ENCODE measurements around the gene DGKH. TPM values are rescaled to one million over a fixed set of nuclear protein-coding genes. Genes with fewer than 3 reads are reported as not detected.

The DGKH gene, protein sequence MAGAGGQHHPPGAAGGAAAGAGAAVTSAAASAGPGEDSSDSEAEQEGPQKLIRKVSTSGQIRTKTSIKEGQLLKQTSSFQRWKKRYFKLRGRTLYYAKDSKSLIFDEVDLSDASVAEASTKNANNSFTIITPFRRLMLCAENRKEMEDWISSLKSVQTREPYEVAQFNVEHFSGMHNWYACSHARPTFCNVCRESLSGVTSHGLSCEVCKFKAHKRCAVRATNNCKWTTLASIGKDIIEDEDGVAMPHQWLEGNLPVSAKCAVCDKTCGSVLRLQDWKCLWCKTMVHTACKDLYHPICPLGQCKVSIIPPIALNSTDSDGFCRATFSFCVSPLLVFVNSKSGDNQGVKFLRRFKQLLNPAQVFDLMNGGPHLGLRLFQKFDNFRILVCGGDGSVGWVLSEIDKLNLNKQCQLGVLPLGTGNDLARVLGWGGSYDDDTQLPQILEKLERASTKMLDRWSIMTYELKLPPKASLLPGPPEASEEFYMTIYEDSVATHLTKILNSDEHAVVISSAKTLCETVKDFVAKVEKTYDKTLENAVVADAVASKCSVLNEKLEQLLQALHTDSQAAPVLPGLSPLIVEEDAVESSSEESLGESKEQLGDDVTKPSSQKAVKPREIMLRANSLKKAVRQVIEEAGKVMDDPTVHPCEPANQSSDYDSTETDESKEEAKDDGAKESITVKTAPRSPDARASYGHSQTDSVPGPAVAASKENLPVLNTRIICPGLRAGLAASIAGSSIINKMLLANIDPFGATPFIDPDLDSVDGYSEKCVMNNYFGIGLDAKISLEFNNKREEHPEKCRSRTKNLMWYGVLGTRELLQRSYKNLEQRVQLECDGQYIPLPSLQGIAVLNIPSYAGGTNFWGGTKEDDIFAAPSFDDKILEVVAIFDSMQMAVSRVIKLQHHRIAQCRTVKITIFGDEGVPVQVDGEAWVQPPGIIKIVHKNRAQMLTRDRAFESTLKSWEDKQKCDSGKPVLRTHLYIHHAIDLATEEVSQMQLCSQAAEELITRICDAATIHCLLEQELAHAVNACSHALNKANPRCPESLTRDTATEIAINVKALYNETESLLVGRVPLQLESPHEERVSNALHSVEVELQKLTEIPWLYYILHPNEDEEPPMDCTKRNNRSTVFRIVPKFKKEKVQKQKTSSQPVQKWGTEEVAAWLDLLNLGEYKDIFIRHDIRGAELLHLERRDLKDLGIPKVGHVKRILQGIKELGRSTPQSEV
- total RNA-seq: 7.2 and 8.5 TPM in 2 replicates
- 3.6 and 4.8 TPM in 2 replicates for polyA plus RNA-seq

DNA sequence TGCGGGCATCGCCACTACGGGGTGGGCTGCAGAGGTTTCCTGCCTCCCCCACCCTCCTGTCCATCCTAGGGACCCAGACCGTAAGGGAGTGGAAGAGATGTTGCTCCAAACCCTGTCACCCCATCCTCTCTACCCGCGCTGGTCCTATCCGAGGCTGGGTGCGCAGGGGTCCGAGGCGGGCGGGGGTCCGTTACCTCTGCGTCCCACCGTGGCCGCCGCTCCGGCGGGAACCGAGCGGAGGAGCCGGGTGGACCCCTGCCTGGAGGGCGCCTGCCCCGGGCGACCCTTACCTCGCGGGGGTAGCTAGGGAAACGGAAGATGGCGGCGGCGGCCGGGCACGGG is at the start of gene DGKH:
DGKH (plus strand) TSS at position 307 of the 342 bp plus-strand sequence. CDS start 126 bp downstream, outside the sequence.
- no peaks in the 10 kb centered on the region for H3K36me3 ChIP-seq (replicated peaks; ENCODE audit: insufficient read depth, low read depth)
- H3K27me3 ChIP-seq: no peaks in the 10 kb centered on the region
- H3K4me3 ChIP-seq: peak within 1 kb of the TSS; percentile 89
- H3K4me1 ChIP-seq (ENCODE audit: insufficient read depth): peaks cover 4% of the 10 kb centered on the region
- peak within 1 kb of the TSS; percentile 87 for H2AFZ ChIP-seq
- whole genome bisulfite sequencing (ENCODE audit: low lambda C conversion rate, missing lambda C conversion rate): 2% methylated on average over 32 of the region's 32 CpGs
- no peaks in the 10 kb centered on the region for H3K9me3 ChIP-seq (ENCODE audit: low read depth)
- H4K20me1 ChIP-seq (ENCODE audit: insufficient read depth, poor library complexity, severe bottlenecking): no peaks in the 10 kb centered on the region
- TF ChIP-seq, protein P1, sequence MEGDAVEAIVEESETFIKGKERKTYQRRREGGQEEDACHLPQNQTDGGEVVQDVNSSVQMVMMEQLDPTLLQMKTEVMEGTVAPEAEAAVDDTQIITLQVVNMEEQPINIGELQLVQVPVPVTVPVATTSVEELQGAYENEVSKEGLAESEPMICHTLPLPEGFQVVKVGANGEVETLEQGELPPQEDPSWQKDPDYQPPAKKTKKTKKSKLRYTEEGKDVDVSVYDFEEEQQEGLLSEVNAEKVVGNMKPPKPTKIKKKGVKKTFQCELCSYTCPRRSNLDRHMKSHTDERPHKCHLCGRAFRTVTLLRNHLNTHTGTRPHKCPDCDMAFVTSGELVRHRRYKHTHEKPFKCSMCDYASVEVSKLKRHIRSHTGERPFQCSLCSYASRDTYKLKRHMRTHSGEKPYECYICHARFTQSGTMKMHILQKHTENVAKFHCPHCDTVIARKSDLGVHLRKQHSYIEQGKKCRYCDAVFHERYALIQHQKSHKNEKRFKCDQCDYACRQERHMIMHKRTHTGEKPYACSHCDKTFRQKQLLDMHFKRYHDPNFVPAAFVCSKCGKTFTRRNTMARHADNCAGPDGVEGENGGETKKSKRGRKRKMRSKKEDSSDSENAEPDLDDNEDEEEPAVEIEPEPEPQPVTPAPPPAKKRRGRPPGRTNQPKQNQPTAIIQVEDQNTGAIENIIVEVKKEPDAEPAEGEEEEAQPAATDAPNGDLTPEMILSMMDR (IDR thresholded peaks at IDR 0.05; ENCODE audit: poor library complexity): no peak
- TF ChIP-seq EZH2phosphoT487 (IDR thresholded peaks at IDR 0.05; ENCODE audit: low read depth, severe bottlenecking, unreplicated experiment): no peak
- TF ChIP-seq EZH2 (IDR thresholded peaks at IDR 0.05; ENCODE audit: borderline replicate concordance): no peak
- H3K79me2 ChIP-seq: peaks cover 67% of the 10 kb centered on the region
- peak within 1 kb of the TSS; percentile 99 for H3K4me2 ChIP-seq
- H3K9me2 ChIP-seq (replicated peaks; ENCODE audit: insufficient read depth): no peaks in the 10 kb centered on the region
- peak within 1 kb of the TSS; percentile 93 for H3K27ac ChIP-seq
- DNase-seq (ENCODE audit: low spot score): no peak

DNA sequence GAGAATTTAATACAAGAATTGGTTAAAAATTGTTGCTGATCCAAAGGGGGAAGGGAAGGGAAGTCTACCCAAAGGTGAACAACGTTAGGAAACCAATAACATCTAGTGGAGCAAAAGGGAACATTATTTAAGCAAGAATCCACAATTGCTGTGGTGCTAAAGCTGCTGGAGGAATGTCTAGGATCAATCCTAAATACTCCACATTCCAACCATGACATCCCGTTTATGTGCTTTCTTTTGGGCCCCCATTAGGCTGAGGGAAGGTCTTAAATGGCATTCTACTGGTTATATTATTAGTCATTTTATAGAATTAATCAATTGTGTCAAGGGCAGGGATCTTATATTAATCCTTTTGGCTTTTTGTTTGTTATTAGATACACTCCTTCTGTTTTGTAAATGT is 47.6 kb upstream of the DGKH start:
- H3K36me3 ChIP-seq (replicated peaks; ENCODE audit: insufficient read depth, low read depth): no peaks in the 10 kb centered on the region
- no peak overlapping the region for H2AFZ ChIP-seq
- H3K9me3 ChIP-seq (ENCODE audit: low read depth): no peaks in the 10 kb centered on the region
- no peaks in the 10 kb centered on the region for H3K79me2 ChIP-seq
- TF ChIP-seq EZH2 (IDR thresholded peaks at IDR 0.05; ENCODE audit: borderline replicate concordance): no peak
- TF ChIP-seq EZH2phosphoT487 (IDR thresholded peaks at IDR 0.05; ENCODE audit: low read depth, severe bottlenecking, unreplicated experiment): no peak
- TF ChIP-seq, protein P1 (IDR thresholded peaks at IDR 0.05; ENCODE audit: poor library complexity): no peak
- H3K9me2 ChIP-seq (replicated peaks; ENCODE audit: insufficient read depth): no peaks in the 10 kb centered on the region
- peaks cover 5% of the 10 kb centered on the region for H3K4me1 ChIP-seq (ENCODE audit: insufficient read depth)
- H3K27ac ChIP-seq: no peak overlapping the region
- DNase-seq (ENCODE audit: low spot score): no peak
- H3K4me2 ChIP-seq: no peak overlapping the region
- no peaks in the 10 kb centered on the region for H4K20me1 ChIP-seq (ENCODE audit: insufficient read depth, poor library complexity, severe bottlenecking)
- no peaks in the 10 kb centered on the region for H3K27me3 ChIP-seq
- WGBS (ENCODE audit: low lambda C conversion rate, missing lambda C conversion rate): 48% methylated on average over 2 of the region's 2 CpGs
- no peak overlapping the region for H3K4me3 ChIP-seq

DNA sequence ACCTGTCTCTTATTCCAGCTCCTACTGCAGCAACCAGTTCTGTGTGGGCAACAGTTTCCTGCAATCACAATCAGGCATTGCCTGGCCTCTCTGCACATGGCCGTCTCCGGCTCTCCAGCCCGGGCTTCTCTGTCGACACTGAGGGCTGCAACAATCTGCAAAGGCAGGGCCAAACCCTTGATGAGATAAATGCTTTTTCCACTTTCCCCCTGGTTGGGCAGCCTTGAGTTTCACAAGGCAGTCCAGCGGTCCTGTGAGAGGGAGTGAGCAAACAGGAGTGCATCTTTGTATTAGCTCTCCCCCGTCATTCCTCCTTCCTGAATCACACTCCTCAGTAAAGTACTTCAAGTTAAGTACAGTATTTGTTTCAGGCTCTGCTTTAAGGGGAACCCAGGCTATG is 46.9 kb upstream of the DGKH start:
- 32% methylated on average over 6 of the region's 6 CpGs for WGBS (ENCODE audit: low lambda C conversion rate, missing lambda C conversion rate)
- Histone ChIP-seq H3K9me3 (ENCODE audit: low read depth) (no peaks in the 10 kb centered on the region), H3K27ac (no peak overlapping the region), H3K4me1 (ENCODE audit: insufficient read depth) (peaks cover 3% of the 10 kb centered on the region), H4K20me1 (ENCODE audit: insufficient read depth, poor library complexity, severe bottlenecking) (no peaks in the 10 kb centered on the region), H3K4me3 (no peak overlapping the region), H3K4me2 (peak overlapping the region; percentile 51), H3K9me2 (replicated peaks; ENCODE audit: insufficient read depth) (no peaks in the 10 kb centered on the region), H3K27me3 (no peaks in the 10 kb centered on the region), H3K36me3 (replicated peaks; ENCODE audit: insufficient read depth, low read depth) (no peaks in the 10 kb centered on the region), H2AFZ (peak overlapping the region; percentile 26), H3K79me2 (no peaks in the 10 kb centered on the region)
- peak; percentile 58 for DNase-seq (ENCODE audit: low spot score)
- no peak for TF ChIP-seq EZH2phosphoT487 (IDR thresholded peaks at IDR 0.05; ENCODE audit: low read depth, severe bottlenecking, unreplicated experiment)
- TF ChIP-seq, protein P1 (IDR thresholded peaks at IDR 0.05; ENCODE audit: poor library complexity): no peak
- no peak for TF ChIP-seq EZH2 (IDR thresholded peaks at IDR 0.05; ENCODE audit: borderline replicate concordance)
